DND-41 (cell line): ENCODE results near the gene HIP1.
"Not testable (repeated sequence)": the region's sequence is repeated elsewhere in the genome, so short reads cannot be mapped to it uniquely, and the experiment has no call there.

Experiments used
- ATAC-seq: fragments of 200-7000 bp; cut with Tn5 transposase; 3 replicates; pipeline ENCODE4 v1.9.1; 2021; ENCODE audit warnings: low read depth; ENCODE audit not compliant: insufficient read depth
- DNase-seq: peaks from one replicate; pipeline ENCODE4 v3.0.0-alpha.2; 2020
- H2AFZ ChIP-seq: 2 replicates; pipeline ENCODE4 v1.6.0; 2012; ENCODE audit warnings: low read depth, low read length
- H3K27ac ChIP-seq: 2 replicates; pipeline ENCODE4 v1.5.1; 2012; ENCODE audit warnings: low read length, inconsistent platforms
- H3K27me3 ChIP-seq: fragments of 200-600 bp; sonication (generic); 2 replicates; pipeline ENCODE4 v1.6.0; 2012; ENCODE audit warnings: low read length, mild to moderate bottlenecking, inconsistent platforms; ENCODE audit not compliant: insufficient read depth, poor library complexity
- H3K36me3 ChIP-seq: 2 replicates; pipeline ENCODE4 v1.5.1; 2012; ENCODE audit warnings: low read length, inconsistent platforms; ENCODE audit not compliant: insufficient read depth
- H3K4me1 ChIP-seq: 2 replicates; pipeline ENCODE4 v1.5.1; 2012; ENCODE audit warnings: mild to moderate bottlenecking, low read length; ENCODE audit not compliant: insufficient read depth
- H3K4me2 ChIP-seq: 2 replicates; pipeline ENCODE4 v1.6.0; 2012; ENCODE audit warnings: mild to moderate bottlenecking, moderate library complexity, low read length, inconsistent platforms; ENCODE audit not compliant: insufficient read depth
- H3K4me3 ChIP-seq, 2 experiments: fragments of 200-600 bp in 1 of 2; shearing (Covaris generic) in 1 of 2; 2 replicates each; pipeline ENCODE4 v1.5.1; 2012 to 2016; ENCODE audit warnings: inconsistent platforms in 2 of 2, low read length in 2 of 2, mild to moderate bottlenecking in 2 of 2, low read depth in 1 of 2, moderate library complexity in 1 of 2
- H3K79me2 ChIP-seq: 2 replicates; pipeline ENCODE4 v1.6.0; 2012; ENCODE audit warnings: low read length, inconsistent platforms; ENCODE audit not compliant: insufficient read depth
- H3K9ac ChIP-seq: 2 replicates; pipeline ENCODE4 v1.6.0; 2012; ENCODE audit warnings: low read depth, mild to moderate bottlenecking, inconsistent platforms, low read length, moderate library complexity
- H3K9me3 ChIP-seq: 2 replicates; pipeline ENCODE4 v1.5.1; 2012; ENCODE audit warnings: low read length, moderate library complexity, mild to moderate bottlenecking, inconsistent platforms; ENCODE audit not compliant: insufficient read depth, severe bottlenecking
- H4K20me1 ChIP-seq: 2 replicates; pipeline ENCODE4 v1.6.0; 2012; ENCODE audit warnings: low read length; ENCODE audit not compliant: insufficient read depth

The HIP1 gene

GRCh38 chr7:75485355-75485978 is 253.3 kb downstream of the HIP1 start:
- H3K36me3 ChIP-seq, result peaks cover 15% of the 10 kb centered on the region
- not testable (repeated sequence) for H3K9me3 ChIP-seq, H3K27me3 ChIP-seq, ATAC-seq, H4K20me1 ChIP-seq
- H3K27ac ChIP-seq, result peak overlapping the region; percentile 71
- peak overlapping the region; percentile 60 for H2AFZ ChIP-seq
- H3K9ac ChIP-seq, result peak overlapping the region; percentile 67
- DNase-seq, result peak; percentile 18
- peak overlapping the region; percentile 70 for H3K4me2 ChIP-seq
- peaks cover 12% of the 10 kb centered on the region for H3K4me1 ChIP-seq
- peaks cover 30% of the 10 kb centered on the region for H3K79me2 ChIP-seq
- H3K4me3 ChIP-seq, result peak overlapping the region; percentile 52 to 66; a peak in 3 of 4 replicates
